GM18511 (cell line): ENCODE results near the gene BORCS5.
"Not testable (repeated sequence)": the region's sequence is repeated elsewhere in the genome, so short reads cannot be mapped to it uniquely, and the experiment has no call there.

ENCODE experiments used
- ATAC-seq: cut with Tn5 transposase; IDR thresholded peaks from one replicate; pipeline ENCODE4 v1.9.1; 2021; ENCODE audit warnings: mild to moderate bottlenecking, moderate library complexity; ENCODE audit not compliant: unreplicated experiment

The BORCS5 gene

DNA sequence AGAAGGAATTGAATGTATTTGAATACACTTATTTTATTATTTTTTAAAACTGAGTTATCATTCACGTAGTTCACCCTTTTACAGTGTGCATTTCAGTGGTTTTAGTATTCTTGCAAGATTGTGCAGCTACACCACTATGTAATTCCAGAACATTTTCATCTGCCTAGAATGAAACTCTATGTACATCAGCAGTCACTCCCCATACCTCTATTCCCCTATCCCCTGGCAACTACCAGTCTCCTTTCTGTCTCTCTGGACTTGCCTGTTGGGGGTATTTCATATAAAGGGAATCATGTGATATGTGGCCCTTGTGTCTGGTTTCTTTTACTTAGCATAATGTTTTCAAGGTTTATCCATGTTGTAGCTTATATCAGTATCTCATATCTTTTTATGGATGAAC is 96.8 kb downstream of the BORCS5 start:
- no peak for ATAC-seq

DNA sequence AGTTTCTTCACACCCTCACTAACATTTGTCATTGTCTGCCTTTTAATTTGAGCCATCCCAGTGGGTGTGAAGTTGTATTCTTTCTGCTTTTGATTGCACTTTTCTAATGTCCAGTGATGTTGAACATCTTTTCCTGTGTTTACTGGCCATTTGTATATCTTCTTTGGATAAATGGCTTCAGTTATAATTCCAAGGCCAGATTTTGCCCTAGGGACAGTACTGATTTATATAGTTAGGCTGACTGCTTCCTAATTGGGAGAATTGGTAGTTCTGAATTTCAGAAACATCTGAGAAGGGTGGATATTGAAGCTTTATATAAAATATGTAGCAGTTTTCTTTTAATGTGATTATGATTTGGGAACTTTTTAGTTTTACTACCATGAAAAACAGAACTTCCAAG is 97.4 kb downstream of the BORCS5 start:
- ATAC-seq: no peak

DNA sequence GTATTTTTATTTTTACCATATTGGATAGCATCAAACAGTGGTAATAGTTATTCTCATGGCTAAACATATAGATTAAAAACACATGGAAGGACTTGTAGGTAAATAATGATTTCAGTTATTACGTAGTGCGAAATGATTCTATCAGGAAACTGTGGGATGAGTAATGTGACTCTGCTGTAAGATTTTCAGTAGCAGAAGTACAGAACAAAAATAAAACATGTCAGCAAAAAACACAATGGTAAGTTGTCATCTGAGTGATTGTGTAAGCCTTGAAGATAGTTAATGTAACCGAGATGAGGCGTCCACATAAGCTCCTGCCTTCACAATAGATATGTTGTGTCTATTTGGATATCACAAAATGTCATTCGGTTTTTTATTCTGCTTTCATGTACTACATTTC is 99.8 kb downstream of the BORCS5 start:
- ATAC-seq: no peak

DNA sequence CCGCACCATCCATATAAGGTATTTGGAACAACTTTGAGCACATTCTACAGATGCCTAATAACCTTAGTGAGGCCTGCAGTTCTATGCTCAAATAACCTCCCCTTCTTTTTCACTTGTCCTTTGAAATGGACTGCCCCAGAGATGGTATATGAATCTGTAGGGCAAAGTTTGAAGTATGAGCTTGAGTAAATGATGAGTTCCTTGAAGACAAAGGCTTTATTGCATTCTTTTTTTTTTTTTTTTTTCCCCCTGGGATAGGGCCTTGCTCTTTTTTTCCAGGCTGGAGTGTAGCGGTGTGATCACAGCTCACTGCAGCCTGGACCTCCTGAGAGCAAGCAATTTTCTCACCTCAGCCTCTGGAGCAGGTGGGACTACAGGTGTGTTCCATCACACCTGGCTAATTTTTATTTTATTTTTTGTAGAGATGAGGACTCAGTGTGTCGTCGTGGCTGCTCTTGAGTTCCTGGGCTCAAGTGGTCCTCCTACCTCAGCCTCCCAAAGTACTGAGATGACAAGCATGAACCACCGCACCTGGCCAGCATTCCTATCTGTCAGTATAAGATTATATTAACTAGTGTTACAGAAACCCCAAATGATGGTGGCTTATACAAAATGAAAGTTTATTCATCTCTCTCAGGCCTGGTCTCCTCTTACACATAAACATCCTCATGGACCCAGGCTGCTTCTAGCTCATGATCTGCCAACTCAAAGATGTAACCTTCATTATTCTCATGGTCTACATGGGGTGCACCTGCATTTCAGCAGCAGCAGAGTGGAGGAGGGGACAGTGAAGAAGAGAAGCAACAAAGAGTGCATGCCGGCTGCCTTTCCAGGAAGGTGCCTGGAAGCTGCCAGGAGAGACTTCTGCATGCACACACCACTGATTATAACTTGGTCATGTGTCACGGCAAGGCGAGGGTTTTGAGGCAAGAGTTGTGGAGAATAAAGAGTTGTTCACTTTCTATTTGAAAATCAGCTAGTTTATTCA is 104.4 kb downstream of the BORCS5 start:
- no peak for ATAC-seq

DNA sequence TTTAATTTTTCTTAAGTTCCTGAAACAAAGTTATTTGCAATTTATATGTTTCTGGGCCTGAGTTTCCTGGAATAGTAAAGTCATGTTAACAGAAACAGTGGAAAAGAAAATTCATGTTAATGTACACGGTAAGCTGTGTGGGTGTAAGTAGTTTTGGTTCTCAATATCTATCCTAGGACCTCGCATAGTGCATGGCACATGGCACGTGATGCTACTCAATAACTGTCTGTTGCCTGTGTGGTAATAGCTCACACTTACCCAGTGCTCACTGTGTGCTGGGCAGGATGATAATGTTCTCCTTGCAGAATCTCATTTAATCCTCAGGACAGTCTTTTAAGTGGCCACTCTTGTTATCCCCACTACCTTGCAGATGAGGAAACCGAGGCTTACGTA is 105.0 kb downstream of the BORCS5 start:
- no peak for ATAC-seq

DNA sequence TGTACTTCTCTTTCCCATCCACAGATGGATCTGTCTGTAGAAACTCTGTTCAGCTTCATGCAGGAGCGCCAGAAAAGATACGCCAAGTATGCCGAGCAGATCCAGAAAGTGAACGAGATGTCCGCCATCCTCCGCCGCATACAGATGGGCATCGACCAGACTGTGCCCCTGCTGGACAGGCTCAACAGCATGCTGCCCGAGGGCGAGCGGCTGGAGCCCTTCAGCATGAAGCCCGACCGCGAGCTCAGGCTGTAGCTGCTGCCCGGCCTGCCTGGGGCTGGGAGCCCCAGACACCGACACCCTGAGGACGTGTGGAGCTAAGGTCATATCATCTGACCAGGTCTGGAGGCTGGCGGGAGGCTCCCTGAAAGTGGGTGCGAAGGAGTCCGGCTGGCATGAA is 108.6 kb downstream of the BORCS5 start:
- ATAC-seq: no peak

DNA sequence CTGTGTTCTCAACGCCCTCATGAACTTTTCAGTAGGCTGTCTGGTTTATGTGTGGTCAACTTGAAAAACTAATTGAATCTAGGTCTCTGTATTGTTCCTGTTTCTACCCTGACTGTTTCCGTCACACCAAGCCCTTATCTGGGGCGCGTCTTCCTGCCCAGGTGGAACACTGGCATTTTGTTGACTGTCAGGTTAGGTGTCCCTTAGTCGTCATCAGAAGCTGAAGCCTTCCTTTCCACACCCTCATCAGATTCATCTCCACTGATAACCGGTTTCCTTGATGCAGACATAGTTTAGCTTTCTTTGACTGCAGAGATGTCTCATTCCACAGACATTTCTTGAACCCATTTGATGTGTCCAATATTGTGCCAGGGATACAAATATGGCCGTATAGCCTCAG is 109.3 kb downstream of the BORCS5 start:
- no peak for ATAC-seq

DNA sequence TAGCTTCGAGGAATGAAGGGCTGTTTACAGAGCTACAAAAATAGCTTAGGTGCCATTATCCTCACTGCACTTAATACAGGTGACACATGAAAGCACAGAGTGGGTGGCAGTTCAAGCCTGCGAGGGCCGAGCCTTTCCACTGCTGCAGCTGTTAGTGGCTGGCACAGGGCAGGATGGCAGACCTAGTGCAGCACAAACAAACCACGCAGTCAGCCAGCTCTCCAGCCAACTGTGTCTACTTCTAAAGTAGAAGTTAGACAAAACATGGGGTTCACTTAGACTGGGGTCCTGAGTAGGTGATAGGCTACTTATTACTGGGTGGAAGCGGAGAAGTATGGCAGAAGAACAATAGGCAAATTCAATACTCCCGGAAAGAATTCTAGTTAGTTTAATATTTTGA is 110.4 kb downstream of the BORCS5 start:
- no peak for ATAC-seq

DNA sequence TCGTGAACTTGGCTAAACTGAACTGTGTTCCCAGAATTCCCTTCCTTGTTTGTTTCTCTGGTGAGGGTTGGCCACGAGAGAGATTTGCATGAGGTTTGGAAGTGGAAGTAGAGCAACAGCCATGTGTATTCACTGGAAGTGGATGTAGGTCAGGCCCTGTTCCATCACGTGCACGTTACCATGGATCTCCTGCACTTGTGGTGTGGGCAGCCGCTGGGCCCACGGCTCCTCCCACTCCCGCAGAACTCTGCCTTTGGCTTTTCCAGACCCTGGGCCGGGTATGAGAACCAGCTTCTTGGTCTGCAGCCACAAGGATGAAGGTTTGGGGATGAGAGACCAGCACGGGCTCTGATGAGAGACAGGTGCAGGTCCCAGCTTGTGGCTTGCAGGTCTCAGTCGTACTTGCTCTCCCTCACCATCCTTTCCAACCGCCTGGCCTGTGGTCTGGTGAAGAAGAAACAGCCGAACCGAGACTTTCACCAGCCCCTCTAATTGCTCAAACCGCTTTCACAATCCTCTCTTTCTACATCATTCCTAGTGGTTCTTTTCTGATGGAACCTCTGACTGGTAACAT is 110.9 kb downstream of the BORCS5 start:
- ATAC-seq: no peak

DNA sequence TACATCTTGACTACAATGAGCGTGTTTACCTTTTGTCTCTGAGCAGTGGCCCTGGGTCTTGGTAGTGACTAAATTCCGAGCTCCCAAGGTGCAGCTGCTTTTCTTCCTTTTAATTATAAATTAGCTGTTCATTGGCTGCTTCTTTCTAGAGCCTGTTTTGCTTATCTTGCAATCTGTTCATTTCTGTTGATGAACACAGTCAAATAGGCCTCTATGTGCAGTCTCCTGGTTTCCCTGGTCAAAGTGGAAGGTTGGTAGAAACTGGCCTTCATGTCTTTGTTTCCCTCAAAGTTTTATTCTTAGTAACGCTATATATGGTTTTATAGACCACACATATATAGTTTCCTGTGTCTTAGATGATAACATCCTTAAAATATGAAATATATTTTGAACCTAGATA is 111.7 kb downstream of the BORCS5 start:
- no peak for ATAC-seq

DNA sequence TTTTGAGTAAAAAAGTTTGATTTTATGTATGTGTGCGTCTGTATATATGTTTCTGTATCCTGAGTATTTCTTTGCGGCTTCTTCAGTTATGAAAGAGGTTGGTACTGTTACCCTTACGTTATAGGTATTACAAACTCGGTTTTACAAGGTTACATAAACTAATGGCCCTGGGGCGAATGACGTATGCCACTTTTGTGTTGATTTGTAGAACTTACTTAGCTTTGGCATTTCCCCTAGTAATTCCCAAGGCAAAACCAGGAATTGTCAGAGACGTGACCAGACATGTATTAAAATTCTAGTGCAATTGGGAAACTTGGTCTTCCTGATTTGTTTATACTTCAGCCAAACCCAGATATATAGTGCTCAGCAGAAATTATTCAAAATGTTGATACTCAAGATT is 112.5 kb downstream of the BORCS5 start:
- ATAC-seq: no peak

DNA sequence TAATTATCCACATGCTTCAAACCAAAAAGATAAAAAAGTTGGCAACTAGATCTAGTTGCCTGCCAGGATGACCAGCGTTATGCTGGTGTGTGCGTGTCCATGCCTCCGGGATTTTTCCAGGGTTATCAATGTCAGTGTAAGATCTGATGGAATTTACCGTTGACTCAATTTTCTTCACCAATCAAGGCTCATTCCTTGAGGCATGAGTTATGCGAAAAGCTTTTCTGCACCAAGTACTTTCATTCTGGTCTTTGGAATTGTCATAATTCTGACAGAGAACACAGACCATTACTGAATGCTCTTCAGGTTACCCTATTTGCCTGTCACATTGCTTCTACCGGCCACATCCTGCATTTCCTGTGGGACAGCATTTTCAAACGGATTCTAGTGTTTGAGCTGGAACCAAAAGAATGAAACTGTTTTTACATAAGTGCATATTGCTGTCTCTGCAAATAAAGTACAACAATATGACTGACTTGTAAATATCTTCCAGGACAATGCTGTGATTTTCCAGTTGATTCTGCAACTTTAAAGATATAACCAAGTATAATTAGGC is 114.0 kb downstream of the BORCS5 start:
- no peak for ATAC-seq

DNA sequence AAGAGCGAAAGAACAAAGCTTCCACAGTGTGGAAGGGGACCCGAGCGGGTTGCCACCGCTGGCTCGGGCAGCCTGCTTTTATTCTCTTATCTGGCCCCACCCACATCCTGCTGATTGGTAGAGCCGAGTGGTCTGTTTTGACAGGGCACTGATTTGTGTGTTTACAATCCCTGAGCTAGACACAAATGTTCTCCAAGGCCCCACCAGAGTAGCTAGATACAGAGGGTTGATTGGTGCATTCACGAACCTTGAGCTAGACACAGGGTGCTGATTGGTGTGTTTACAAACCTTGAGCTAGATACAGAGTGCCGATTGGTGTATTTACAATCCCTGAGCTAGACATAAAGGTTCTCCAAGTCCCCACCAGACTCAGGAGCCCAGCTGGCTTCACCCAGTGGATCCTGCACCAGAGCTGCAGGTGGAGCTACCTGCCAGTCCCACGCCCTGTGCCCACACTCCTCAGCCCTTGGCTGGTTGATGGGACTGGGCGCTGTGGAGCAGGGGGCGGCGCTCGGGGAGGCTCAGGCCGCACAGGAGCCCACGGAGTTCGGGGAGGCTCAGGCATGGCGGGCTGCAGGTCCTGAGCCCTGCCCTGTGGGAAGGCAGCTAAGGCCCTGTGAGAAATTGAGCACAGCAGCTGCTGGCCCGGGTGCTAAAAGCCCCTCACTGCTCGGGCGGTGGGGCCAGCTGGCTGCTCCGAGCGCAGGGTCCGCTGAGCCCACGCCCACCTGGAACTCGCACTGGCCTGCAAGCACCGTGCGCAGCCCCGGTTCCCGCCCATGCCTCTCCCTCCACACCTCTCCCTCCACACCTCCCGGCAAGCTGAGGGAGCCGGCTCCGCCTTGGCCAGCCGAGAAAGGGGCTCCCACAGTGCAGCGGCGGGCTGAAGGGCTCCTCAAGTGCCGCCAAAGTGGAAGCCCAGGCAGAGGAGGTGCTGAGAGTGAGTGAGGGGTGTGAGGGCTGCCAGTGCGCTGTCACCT is 115.4 kb downstream of the BORCS5 start:
- ATAC-seq: not testable (repeated sequence)

DNA sequence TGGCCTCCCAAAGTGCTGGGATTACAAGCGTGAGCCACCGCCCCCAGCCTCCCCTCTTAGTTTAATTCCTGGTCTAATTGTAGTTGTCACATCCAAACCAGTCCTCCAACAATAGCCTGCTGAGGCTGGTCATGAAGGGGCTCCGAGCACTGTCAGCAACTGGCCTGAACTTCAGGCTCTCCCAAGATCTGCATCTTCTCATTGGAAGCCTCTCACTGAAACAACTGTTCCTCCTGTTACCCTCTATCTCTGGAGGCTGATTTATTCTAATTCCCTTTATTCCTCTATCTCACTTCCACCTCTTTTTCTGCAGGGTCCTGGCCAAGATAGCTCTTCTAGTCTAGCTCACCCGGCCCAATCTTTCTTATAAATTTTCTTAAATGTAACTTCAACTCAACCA is 116.3 kb downstream of the BORCS5 start:
- no peak for ATAC-seq

DNA sequence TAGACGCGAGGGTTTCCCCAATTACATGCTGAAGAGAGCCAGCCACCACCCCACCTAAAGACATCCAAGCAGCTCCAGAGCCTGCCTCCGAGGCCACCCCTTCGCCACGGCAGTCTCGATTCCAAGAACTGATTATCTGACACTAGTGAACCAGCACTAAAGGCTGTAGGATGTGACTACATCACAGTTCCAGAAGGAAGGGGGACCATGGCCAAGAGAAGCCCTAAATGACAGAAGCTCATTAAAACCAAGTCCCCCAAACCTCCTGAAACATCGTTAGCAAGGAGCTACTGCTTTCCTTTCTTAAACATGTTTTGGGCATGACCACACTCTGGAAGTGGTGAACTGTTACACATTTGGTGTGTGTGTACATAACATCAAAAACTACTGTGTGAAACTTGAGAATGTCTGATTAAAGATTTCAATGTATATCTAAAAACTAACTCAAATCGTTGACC is 117.6 kb downstream of the BORCS5 start:
- ATAC-seq: peak; percentile 40

DNA sequence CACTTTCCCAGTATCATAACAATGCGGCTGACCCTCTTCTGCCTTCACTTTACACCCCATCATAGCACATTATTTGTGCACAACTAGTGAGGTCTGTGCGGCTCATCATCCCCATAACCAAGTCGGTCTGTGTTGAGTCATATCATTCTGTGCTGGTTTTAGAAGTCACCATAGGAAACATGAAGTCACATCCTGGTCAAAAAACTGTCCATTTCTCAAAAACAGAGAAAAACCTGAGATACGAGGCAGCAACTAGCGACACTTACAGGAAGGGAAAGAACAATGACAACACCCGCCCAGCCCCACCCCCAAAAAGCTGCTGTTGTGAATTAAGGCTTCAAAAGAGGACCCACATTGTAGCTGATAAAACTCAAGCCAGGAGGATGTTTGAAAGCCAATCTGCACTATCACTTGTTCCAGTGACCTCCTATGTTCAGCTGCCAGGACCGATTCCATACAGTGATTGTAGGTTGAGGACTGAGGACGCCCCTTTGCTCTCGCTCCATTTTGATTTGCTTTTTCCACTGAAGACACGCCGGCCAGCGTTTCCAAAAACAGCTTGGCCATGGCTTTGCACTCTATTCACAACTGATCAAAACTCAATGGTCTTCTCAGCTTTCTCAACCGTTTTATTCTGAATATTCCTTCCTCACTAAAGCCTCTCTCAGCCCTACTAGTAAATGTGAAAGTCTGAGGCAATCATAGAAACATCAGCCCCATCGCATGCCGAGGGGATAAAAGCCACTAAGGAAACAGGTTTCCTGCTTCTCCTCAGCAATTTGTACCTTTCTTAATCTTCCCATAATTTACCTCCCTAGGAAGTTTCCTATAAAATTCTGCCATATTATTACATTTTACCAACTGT is 118.3 kb downstream of the BORCS5 start:
- peak; percentile 98 for ATAC-seq

DNA sequence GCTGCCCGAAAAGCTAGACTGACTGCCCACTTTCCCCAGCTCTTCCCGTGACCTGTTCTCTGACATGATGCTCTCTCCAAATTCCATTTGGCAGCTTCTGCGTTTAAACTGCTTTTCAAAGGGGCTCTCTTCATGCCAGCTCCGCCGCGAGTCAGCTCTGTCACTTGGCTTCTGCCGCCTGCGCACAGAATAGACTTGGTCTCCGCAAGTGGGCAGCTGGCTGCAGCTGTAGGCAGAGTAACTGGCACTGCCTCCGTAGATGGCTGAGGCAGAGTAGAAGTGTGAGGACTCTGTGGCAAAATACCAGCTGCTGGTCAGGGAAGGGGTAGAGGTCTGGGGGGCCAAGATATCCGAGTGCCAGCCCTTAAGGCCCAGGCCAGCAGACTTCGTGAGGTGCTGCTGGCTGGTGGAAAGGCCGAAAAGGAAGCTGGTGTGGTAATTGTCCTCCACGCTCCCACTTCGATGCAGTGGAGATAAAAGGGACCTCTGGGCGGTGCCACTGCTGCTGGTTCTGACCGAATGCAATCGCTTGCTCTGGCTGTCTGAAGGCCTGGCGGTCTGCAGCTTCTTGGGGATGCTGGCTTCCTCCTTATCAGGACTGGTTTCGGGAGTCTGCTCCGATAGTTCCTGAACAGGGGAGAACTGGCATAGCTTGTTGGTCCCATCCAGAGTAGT is 120.1 kb downstream of the BORCS5 start:
- ATAC-seq: no peak

DNA sequence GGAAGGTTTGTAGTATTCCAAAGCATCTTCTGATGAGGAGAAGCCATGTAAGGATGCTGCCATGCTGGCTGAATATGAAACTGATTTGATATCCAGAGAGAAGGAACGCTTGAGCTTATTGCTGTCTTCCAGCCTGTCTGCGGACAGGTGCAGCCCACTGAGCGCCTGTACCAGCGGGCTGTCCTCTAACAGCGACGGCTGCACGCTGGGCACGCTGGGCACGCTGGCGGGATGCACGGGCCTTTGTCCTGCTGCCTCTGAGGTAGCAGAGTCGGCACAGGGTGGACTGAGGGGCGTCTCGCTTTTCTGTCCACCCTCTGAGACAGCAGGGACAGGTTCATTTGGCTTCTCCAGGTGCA is 120.6 kb downstream of the BORCS5 start:
- no peak for ATAC-seq

DNA sequence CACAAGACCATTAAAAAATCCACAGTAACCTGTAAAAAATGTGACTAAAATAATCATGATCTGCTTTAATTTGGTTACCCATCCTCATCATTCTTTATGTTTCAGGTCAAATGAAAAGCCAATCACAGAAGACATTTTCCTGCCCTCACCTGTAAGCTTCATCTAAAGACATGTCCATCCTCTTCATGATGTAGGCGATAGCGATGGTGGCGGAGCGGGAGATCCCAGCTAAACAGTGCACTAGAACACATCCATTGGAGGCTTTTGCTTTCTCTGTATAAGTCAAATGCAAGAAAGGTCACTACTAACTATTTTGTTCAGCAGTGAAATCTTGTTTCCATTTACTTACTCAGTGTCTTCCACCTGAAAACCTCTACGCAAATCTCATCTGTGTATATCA is 123.2 kb downstream of the BORCS5 start:
- ATAC-seq: no peak
